Ascending aorta (tissue), 2 donors: ENCODE data around the gene NXPH4. TPM values are rescaled to one million over a fixed set of nuclear protein-coding genes. Genes with fewer than 3 reads are reported as not detected.

Source experiments
- DNase-seq, 2 donors: peaks; one replicate each; pipeline ENCODE4 v3.0.0-alpha.2; 2019; ENCODE audit warnings: low spot score in 2 of 2
- H3K27ac ChIP-seq, 2 donors: fragments of 200-600 bp; sonication (generic); one replicate each; pipeline ENCODE4 v1.5.1; 2016 to 2017; ENCODE audit warnings: mild to moderate bottlenecking in 1 of 2
- H3K27me3 ChIP-seq: fragments of 200-600 bp; sonication (generic); one replicate; pipeline ENCODE4 v1.5.1; 2017
- H3K36me3 ChIP-seq, 2 donors: fragments of 200-600 bp; sonication (generic); one replicate each; pipeline ENCODE4 v1.5.1; 2016
- H3K4me1 ChIP-seq, 2 donors: fragments of 200-600 bp; sonication (generic); one replicate each; pipeline ENCODE4 v1.5.1; 2016 to 2017; ENCODE audit warnings: mild to moderate bottlenecking in 1 of 2
- H3K4me3 ChIP-seq, 2 donors: fragments of 200-600 bp; sonication (generic); one replicate each; pipeline ENCODE4 v1.5.1; 2016 to 2017; ENCODE audit warnings: mild to moderate bottlenecking in 1 of 2
- H3K9me3 ChIP-seq, 2 donors: fragments of 200-600 bp; sonication (generic); one replicate each; pipeline ENCODE4 v1.5.1; 2016
- intact Hi-C: fragments of 100-400 bp; cut with DNase I; formaldehyde crosslinking; loops from one replicate; pipeline ENCODE4 v1.15.1; 2023
- total RNA-seq: library from RNA; depleted of rRNA; stranded (reverse); fragments of >200 nt; gene quantifications from one replicate; pipeline ENCODE4 v1.1.0, GENCODE V29; 2016
- TF ChIP-seq, protein P1 (sequence below), 3 experiments: fragments of 200-600 bp in 2 of 3; fragments of 450-650 bp in 1 of 3; sonication (generic) in 2 of 3; IDR thresholded peaks; one replicate each; pipeline ENCODE4 v1.5.1; 2016 to 2019; ENCODE audit warnings: antibody characterized with exemption in 3 of 3, mild to moderate bottlenecking in 1 of 3, moderate library complexity in 1 of 3

Gene NXPH4
- total RNA-seq, 1 donor from 2014 or later = not detected

DNA sequence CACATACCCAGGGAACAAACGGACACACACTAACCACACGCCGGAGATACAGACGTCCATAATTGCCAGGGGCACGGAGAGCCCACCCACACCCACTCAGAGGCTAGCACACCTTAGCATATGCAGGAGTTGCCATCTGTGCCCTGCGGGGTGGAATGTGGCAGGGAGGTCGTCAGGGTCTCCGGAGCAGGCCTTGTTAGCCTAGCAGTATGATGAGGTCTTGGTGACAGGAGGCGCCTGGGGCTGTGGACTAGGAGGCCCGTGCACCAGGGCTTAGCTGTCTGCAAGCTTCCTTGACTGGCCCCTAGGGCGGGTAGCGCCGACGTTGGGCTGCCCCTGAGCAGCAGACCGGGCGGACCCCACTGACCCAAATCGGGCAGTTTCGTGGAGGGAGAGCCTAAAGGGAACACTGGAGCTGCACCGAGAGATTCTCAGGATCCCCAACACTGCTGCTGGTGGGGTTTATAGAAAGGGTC, 24.4 kb downstream of the NXPH4 start:
- DNase-seq = no peak
- peaks cover 31 to 52% of the 10 kb centered on the region in 2 donors for H3K4me1 ChIP-seq
- H3K9me3 ChIP-seq = no peaks in the 10 kb centered on the region
- H3K36me3 ChIP-seq = no peaks in the 10 kb centered on the region
- H3K27me3 ChIP-seq = peaks cover 28% of the 10 kb centered on the region
- H3K4me3 ChIP-seq = peak overlapping the region; percentile 45 to 62
- TF ChIP-seq, protein P1, sequence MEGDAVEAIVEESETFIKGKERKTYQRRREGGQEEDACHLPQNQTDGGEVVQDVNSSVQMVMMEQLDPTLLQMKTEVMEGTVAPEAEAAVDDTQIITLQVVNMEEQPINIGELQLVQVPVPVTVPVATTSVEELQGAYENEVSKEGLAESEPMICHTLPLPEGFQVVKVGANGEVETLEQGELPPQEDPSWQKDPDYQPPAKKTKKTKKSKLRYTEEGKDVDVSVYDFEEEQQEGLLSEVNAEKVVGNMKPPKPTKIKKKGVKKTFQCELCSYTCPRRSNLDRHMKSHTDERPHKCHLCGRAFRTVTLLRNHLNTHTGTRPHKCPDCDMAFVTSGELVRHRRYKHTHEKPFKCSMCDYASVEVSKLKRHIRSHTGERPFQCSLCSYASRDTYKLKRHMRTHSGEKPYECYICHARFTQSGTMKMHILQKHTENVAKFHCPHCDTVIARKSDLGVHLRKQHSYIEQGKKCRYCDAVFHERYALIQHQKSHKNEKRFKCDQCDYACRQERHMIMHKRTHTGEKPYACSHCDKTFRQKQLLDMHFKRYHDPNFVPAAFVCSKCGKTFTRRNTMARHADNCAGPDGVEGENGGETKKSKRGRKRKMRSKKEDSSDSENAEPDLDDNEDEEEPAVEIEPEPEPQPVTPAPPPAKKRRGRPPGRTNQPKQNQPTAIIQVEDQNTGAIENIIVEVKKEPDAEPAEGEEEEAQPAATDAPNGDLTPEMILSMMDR (IDR thresholded peaks at IDR 0.05) = no peak
- intact Hi-C loops = no loop called here
- no peak overlapping the region for H3K27ac ChIP-seq

DNA sequence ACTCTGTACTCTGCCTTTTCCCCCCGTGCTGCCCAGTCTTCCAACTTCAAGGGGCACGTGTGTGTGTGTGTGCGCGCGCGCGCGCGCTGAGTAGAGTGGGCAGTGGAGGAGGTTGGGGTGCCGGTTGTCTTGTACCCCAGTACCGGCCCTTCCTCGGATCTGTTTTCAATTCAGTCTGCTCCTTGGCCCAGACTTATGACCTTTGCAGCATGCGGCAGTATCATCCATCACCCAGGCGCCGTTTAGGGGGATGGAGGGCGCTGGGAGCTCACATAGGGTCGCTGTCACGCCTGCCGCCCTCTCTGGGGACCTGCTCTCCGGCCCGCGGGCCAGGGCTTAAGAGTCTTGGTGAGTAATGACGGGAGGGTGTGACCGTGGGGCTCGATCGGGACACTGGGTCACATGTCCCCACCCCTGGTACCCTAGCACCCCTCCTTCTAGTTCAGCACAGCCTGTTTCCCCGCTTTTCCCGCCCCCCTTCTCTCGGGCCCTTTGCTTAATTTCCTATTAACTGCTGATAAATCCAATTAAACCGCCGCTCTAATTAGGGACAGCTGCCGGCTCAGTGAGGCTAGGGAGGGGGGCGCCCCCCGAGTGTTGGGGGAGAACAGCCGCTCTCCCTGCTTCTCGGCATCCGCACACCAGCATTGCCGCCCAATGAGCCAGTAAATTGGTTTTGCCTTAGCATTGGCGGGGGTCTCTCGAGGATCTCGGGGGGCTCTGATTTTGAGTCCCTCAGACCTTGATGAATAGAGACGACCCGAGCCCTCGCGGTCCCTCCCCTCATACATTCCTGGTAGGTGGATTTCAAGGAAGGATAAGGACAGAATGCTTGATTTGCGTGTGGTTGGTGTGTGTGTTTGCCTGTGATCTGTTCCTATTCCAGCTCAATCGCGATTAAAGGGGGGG, 25.1 kb downstream of the NXPH4 start:
- DNase-seq = no peak
- no peaks in the 10 kb centered on the region for H3K9me3 ChIP-seq
- no peaks in the 10 kb centered on the region for H3K36me3 ChIP-seq
- peaks cover 31 to 52% of the 10 kb centered on the region in 2 donors for H3K4me1 ChIP-seq
- H3K27me3 ChIP-seq = peaks cover 28% of the 10 kb centered on the region
- H3K4me3 ChIP-seq = no peak overlapping the region
- intact Hi-C loops = no loop called here
- TF ChIP-seq, protein P1 (IDR thresholded peaks at IDR 0.05) = no peak
- H3K27ac ChIP-seq = no peak overlapping the region

DNA sequence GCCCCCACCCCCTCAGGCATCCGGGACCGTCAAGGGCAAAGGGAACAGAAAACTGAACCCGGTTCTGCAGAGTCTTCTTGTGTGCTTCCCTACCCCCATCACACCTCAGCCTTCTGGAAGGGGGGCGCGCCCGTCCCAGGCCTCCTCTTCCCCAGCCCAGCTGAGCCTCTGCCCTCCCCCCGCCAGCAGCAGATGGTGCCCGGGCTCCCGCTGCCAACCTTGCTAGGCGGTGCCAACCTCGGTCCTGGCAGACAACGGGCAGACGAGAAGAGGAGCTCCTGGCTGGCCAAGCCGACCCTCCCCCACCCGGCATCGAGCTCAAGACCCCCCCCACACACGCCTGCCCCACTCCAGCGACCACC, 25.7 kb downstream of the NXPH4 start:
- TF ChIP-seq, protein P1 (IDR thresholded peaks at IDR 0.05) = no peak
- H3K36me3 ChIP-seq = no peaks in the 10 kb centered on the region
- DNase-seq = no peak
- no peaks in the 10 kb centered on the region for H3K9me3 ChIP-seq
- no peak overlapping the region for H3K27ac ChIP-seq
- H3K4me1 ChIP-seq = peaks cover 31 to 52% of the 10 kb centered on the region in 2 donors
- H3K4me3 ChIP-seq = peak overlapping the region; percentile 31 to 57
- H3K27me3 ChIP-seq = peaks cover 28% of the 10 kb centered on the region
- intact Hi-C loops = no loop called here

DNA sequence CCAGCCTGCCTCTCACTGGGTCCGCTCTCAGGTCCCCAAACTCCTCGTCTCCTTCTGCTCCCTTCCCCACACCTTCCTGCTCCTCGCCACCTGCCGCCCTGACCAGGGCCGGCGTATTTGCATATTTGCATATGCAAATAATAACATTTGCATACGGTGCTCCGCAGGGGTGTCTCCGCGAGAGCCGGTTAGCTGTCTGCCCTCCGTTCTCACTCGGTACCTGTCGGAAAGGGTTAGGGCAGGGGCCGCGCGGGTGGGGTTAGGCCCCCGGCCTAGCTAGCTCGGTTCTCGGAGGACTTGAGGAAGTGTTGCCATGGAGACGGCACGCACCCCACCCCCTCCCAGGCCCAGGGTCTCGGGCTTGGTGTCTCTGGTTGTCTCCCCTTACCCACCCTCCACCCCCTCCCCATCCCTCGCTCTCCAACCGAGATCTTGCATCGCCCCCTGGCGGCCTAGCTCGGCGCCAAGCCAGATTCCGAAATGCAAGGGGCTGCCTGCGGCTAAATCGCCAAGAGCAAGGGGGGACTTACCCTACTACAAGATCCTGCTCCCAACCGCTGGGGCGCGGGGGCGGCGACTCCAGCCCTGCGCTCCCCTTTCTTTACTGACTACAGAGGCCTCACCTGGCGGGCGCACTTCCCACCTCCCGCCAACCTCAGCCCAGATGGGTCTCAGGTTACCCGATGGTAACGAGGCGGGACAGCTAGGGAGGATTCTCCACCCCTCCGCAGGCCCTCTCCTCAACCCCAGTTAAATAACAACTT, 26.3 kb downstream of the NXPH4 start:
- Histone ChIP-seq H3K27ac (no peak overlapping the region), H3K4me3 (peak overlapping the region; percentile 31 to 57), H3K4me1 (peaks cover 31 to 52% of the 10 kb centered on the region in 2 donors), H3K9me3 (no peaks in the 10 kb centered on the region), H3K27me3 (peaks cover 27% of the 10 kb centered on the region), H3K36me3 (no peaks in the 10 kb centered on the region)
- intact Hi-C loops = loop anchor here (1.0 kb wide), 1 partner anchor 30 kb away; no protein-coding TSS in a partner anchor
- DNase-seq = no peak
- TF ChIP-seq, protein P1 (IDR thresholded peaks at IDR 0.05) = peak in 2 of 3 experiments; percentile 72 to 74

DNA sequence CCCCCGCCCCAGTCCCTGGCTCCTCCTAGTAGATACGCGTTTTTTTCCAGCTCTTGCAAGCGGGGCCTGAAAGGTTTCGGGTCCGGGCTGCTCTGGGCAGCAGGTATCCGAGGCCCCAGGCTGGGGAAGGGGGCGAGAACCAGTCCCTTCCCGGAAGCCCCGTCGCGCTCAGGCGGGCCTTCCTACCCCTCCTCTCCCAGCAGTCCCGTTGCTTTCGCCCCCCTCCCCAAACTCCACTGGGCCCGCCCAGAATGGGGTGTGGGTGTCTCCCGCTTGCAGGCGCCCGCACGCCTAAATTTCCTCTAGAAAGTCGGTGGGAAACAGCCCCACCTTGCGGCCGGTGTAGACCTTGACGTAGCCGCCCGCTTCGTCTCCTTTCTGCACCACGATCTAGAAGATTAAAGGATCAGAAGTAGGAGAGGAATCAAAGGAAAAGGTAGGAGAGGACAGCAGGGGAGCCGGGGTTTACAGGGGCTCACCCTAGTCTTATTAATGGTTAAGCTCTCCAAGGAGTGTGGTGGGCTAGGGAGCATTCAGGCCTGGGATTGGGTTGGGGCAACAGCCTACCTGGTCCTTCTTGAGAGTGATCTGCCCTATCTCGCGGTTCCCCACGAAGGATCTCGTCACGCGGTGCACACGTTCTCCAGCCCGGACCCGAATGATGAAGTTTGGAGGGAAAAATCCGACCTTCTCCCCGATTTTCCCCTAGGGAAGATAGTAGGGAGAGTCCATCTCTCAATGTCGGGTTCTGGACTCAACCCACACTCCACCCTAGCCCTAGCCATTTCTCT, 27.1 kb downstream of the NXPH4 start:
- TF ChIP-seq, protein P1 (IDR thresholded peaks at IDR 0.05) = peak; percentile 76 to 80 (median 76)
- Histone ChIP-seq H3K9me3 (no peaks in the 10 kb centered on the region), H3K4me1 (peaks cover 24 to 44% of the 10 kb centered on the region in 2 donors), H3K4me3 (peak overlapping the region in 1 of 2 donors; percentile 57), H3K27me3 (peaks cover 20% of the 10 kb centered on the region), H3K36me3 (no peaks in the 10 kb centered on the region), H3K27ac (no peak overlapping the region)
- intact Hi-C loops = loop anchor here (1.0 kb wide), 1 partner anchor 30 kb away; no protein-coding TSS in a partner anchor
- DNase-seq = peak in 1 of 2 donors; percentile 86
